ENCODE results near the gene SH2D4B. TPM values are rescaled to one million over a fixed set of nuclear protein-coding genes. Genes with fewer than 3 reads are reported as not detected.
"Not testable (repeated sequence)": the region's sequence is repeated elsewhere in the genome, so short reads cannot be mapped to it uniquely, and the experiment has no call there.

SH2D4B gene
- total RNA-seq, 1 donor from 2014 or later: 1.2 TPM

GRCh38 chr10:80540981-80541750 is 3.5 kb downstream of the SH2D4B start:
- FAIRE-seq: no peak

DNA sequence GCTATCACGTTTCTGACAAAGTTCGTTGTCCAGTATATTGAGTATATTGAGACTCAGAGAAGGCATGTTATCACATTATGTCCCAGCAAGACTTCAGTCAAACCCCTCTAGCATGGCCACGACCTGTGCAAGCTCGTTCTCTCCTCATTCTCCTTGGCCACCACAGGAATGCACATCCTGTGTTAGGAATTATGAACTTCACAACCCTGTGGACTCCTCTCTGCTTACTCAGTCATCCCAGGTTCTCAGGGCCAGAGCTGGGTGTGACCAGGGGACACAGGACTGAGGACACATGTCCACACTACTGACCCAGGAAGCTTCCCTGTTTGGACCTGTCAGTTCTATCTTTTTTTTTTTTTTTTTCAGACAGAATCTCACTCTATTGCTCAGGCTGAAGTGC is 4.4 kb downstream of the SH2D4B start:
- FAIRE-seq (no peak), DNase-seq (ENCODE audit: low spot score in 2 of 2) (no peak)

More at GRCh38 chr10:80540981-80541750, 3.5 kb downstream of the SH2D4B start:
- no peak for DNase-seq (ENCODE audit: low spot score in 2 of 2)

GRCh38 chr10:80542652-80543318 is 5.1 kb downstream of the SH2D4B start:
- no peak for DNase-seq (ENCODE audit: low spot score in 2 of 2)
- no peak for FAIRE-seq

DNA sequence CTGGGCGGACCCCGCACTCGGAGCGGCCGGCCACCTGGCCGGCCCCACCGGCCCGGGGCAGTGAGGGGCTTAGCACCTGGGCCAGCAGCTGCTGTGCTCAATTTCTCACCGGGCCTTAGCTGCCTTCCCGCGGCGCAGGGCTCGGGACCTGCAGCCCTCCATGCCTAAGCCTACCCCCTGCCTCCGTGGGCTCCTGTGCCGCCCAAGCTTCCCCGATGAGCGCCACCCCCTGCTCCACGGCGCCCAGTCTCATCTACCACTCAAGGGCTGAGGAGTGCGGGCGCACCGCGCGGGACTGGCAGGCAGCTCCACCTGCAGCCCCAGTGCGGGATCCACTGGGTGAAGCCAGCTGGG is 5.6 kb downstream of the SH2D4B start:
- not testable (repeated sequence) for FAIRE-seq; DNase-seq (ENCODE audit: low spot score in 2 of 2)

DNA sequence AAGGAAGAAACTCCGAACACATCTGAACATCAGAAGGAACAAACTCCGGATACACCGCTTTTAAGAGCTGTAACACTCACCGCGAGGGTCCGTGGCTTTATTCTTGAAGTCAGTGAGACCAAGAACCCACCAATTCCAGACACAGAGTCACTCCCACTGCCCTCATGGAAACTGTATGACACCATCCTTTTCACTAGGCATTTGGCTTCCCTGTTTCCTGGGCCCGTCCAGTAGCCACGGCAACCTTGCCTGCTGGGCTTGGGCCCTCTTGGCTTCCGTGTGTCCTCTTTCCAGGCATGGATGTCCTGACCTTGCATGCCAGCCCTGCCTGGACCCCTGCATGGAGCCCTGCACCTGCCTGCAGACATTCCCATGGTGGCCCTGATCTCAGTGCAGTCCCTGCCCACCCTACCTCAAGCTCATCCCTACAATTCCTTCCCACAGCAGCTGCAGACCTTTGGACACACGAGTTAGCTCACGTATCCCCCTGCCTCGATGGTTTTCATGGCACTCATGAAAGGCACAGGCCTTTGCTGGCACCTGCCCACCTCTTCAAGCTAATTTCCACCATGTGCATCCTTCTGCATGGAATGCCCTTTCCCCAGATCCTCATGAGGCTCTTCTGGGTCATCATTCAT is 6.7 kb downstream of the SH2D4B start:
- no peak for FAIRE-seq

GRCh38 chr10:80545258-80545881 is 7.7 kb downstream of the SH2D4B start:
- DNase-seq (ENCODE audit: low spot score in 2 of 2) (no peak), FAIRE-seq (no peak)

More for the DNA sequence above, 6.7 kb downstream of the SH2D4B start:
- no peak for DNase-seq (ENCODE audit: low spot score in 2 of 2)

GRCh38 chr10:80552151-80552646 is 14.5 kb downstream of the SH2D4B start:
- FAIRE-seq: no peak
- DNase-seq (ENCODE audit: low spot score in 2 of 2): no peak

GRCh38 chr10:80553436-80553835 is 15.7 kb downstream of the SH2D4B start:
- DNase-seq (ENCODE audit: low spot score in 2 of 2) (no peak), FAIRE-seq (no peak)

DNA sequence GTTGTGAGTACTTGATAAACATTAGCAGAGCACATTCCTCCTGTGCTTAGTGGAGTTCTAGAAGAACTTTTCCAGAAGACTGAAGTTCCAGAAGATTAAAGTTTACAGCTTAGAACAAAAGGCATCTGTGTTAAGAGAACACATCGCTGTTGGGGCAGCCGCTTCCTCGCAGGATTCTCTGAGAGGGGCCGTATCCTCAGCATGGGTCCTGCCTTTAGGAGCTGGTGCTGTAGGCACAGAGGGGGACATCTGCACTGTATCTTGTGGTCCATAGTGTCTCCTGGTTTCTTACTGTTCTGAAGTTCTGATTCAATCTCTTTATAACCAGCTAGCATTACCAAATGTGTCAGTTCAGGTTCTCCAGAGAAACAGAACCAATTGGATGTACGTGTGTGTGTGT is 16.3 kb downstream of the SH2D4B start:
- no peak for FAIRE-seq
- no peak for DNase-seq (ENCODE audit: low spot score in 2 of 2)

DNA sequence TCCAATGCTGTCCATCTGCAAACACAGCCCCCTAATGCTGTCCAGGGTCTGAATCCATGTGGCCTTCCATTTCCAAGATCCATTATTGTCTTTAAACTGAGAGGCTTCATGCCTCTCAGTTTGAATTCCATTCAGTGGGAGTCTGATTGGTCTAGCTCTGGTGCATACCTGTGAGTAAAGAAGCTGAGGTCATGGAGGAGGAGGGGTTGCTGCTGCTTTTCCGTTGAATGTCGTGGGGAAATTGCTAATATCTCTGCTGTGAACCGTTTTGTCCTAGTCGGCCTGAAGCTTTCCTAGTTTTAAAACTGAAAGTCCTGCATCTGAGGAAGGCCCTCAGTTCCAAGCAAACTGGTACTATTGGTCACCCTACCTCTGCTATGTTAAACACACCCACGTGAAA is 17.7 kb downstream of the SH2D4B start:
- DNase-seq (ENCODE audit: low spot score in 2 of 2): no peak
- FAIRE-seq: no peak

DNA sequence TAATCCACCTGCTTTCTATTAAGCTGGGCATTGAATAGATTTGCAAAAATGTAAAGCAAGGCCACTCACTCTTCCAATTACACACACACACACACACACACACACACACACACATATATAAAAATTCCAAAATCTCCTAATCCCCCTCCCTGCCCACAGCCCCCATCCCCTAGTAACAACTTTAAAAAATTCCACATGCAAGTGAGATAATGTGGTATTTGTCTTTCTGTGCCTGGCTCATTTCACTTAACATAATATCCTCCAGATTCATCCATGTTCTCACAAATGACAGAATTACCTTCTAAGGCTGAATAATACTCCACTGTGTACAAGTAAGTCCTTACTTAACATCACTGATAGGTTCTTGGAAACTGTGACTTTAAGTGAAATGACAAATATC is 24.2 kb downstream of the SH2D4B start:
- no peak for DNase-seq (ENCODE audit: low spot score in 2 of 2)
- no peak for FAIRE-seq

- no peak for FAIRE-seq
- DNase-seq (ENCODE audit: low spot score in 2 of 2): no peak
These were observed 29.6 kb downstream of the SH2D4B start for GRCh38 chr10:80567292-80567691.

GRCh38 chr10:80569131-80569895 is 31.6 kb downstream of the SH2D4B start:
- FAIRE-seq (no peak), DNase-seq (ENCODE audit: low spot score in 2 of 2) (no peak)

DNA sequence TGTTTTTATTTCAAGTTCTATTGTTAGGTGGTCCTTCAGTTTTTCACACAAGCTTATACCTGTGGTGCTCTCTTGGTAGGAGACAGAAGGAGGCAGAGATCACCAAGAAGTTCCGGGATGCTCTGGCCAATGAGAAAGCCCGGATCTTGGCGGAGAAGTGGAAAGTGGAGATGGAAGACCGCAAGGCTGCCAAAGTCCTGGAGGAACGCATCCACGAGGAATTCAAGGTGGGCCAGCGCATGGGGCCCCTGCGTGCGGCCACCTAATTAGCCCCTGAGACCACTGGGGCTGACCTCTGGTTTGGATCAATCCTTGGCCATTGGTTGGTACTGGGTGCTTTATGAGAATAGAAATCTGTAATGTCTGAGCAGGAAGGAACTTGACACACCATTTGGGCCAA is 33.6 kb downstream of the SH2D4B start:
- DNase-seq (ENCODE audit: low spot score in 2 of 2) (no peak), FAIRE-seq (no peak)

- FAIRE-seq (no peak), DNase-seq (ENCODE audit: low spot score in 2 of 2) (no peak)
These were observed 41.6 kb downstream of the SH2D4B start for GRCh38 chr10:80579181-80579763.

- FAIRE-seq: no peak
- no peak for DNase-seq (ENCODE audit: low spot score in 2 of 2)
These were observed 42.3 kb downstream of the SH2D4B start for GRCh38 chr10:80579849-80580637.

DNA sequence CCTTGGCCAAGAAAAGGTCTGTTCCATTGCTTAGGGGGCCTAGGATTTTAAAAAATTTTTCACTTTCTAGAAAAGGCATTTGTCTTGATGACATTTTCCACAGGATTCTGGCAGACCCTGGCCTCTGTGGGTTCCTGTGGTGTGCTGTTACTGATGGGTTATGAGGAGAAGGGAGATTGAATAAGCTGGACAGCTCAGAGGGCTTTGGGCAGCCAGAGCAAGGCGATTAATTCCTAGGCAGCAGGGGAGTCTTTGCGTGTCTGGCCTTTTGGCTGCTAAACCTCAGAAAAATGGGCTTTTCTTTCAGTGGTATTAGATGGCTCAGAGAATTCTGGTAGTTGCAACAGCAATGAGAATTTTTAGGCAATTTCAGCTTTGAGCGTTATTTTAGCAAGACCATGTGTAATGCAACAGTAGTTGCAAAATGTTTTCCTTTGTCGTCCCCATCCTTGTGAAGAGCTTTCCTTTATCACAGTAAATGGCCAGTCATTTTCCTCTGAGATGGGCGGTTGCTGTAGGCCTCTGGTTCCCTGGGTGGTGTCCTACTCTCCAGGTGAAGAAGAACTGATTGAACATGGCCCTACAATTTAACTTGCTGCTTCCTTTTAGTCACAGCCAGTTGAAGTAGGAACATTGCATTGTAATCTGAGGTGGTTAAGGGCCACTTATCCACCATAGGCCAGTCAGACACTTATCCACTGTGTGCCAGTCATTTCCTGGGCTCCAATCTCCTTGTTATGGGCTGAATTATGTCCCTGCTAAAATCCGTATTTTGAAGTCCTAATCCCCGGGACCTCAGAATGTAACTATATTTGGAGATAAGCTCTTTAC is 43.2 kb downstream of the SH2D4B start:
- no peak for FAIRE-seq

DNA sequence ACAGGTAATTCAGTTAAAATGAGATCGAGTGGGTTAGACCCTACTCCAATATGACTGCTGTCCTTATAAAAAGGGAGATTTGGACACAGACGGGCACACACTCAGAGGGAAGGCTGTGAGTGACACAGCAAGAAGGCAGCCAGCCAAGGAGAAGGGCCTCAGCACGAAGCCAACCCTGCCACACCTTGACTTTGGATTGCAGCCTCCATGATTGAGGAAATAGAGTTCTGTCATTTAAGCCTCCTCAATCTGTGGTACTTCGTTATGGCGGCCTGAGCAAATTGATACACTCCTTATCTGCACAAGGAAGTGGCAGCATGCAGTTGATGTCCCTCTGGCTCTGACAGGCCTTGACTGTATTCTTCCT is 43.8 kb downstream of the SH2D4B start:
- no peak for DNase-seq (ENCODE audit: low spot score in 2 of 2)
- no peak for FAIRE-seq

More for the DNA sequence above, 43.2 kb downstream of the SH2D4B start:
- no peak for DNase-seq (ENCODE audit: low spot score in 2 of 2)
